Measurements from ENCODE around the gene ADGRB3. TPM values are rescaled to one million over a fixed set of nuclear protein-coding genes. Genes with fewer than 3 reads are reported as not detected.

Gene ADGRB3
- polyA plus RNA-seq, 3 donors = 0.04 to 0.23 (median 0.05) TPM

GRCh38 chr6:68826501-68826900 is 191.4 kb downstream of the ADGRB3 start:
- no peaks in the 10 kb centered on the region for H3K79me2 ChIP-seq (ENCODE audit: insufficient read depth, low read length)
- no peak for TF ChIP-seq CTCF (IDR thresholded peaks at IDR 0.05)
- Mint-ChIP-seq H3K36me3 (no peaks in the 10 kb centered on the region), H3K27ac (no peak overlapping the region), H3K4me1 (no peaks in the 10 kb centered on the region), H3K9me3 (peaks cover 0 to 4% (median 0%) of the 10 kb centered on the region in 7 donors), H3K4me3 (no peak overlapping the region), H3K27me3 (ENCODE audit: low read depth in 3 of 3) (peaks cover 0 to 2% (median 0%) of the 10 kb centered on the region in 3 donors)
- intact Hi-C loops (cut with micrococcal nuclease) = no loop called here
- H3K9ac ChIP-seq (ENCODE audit: insufficient read depth, low read length, poor library complexity, severe bottlenecking) = no peak overlapping the region
- no peak overlapping the region for H3K4me2 ChIP-seq (replicated peaks; ENCODE audit: extremely low read depth, low read length, poor library complexity, severe bottlenecking)
- no peaks in the 10 kb centered on the region for H3K27me3 ChIP-seq (ENCODE audit: control insufficient read depth in 2 of 2, insufficient read depth in 2 of 2, low read length in 2 of 2)
- H3K9me3 ChIP-seq (replicated peaks in 1 of 2; ENCODE audit: control insufficient read depth in 1 of 2, insufficient read depth in 1 of 2, low read length in 2 of 2) = no peaks in the 10 kb centered on the region
- no peak for DNase-seq
- no peaks in the 10 kb centered on the region for H3K4me1 ChIP-seq (ENCODE audit: control insufficient read depth in 1 of 2, insufficient read depth in 2 of 2, low read length in 2 of 2)
- no peak overlapping the region for H3K27ac ChIP-seq (ENCODE audit: low read depth in 1 of 2, low read length in 2 of 2)
- H4K20me1 ChIP-seq (ENCODE audit: insufficient read depth, low read length) = no peaks in the 10 kb centered on the region
- H2AFZ ChIP-seq (ENCODE audit: insufficient read depth, low read depth, low read length, poor library complexity, severe bottlenecking) = no peak overlapping the region
- no peaks in the 10 kb centered on the region for H3K36me3 ChIP-seq (replicated peaks in 1 of 2; ENCODE audit: control insufficient read depth in 1 of 2, insufficient read depth in 2 of 2, low read length in 2 of 2)
- no peak overlapping the region for H3K4me3 ChIP-seq (replicated peaks in 1 of 3; ENCODE audit: low read depth in 2 of 3, low read length in 3 of 3)

- no peak overlapping the region for H3K27ac Mint-ChIP-seq
- TF ChIP-seq CTCF (IDR thresholded peaks at IDR 0.05) = no peak
- Histone ChIP-seq H4K20me1 (ENCODE audit: insufficient read depth, low read length) (no peaks in the 10 kb centered on the region), H3K27me3 (ENCODE audit: control insufficient read depth in 2 of 2, insufficient read depth in 2 of 2, low read length in 2 of 2) (no peaks in the 10 kb centered on the region), H3K36me3 (replicated peaks in 1 of 2; ENCODE audit: control insufficient read depth in 1 of 2, insufficient read depth in 2 of 2, low read length in 2 of 2) (no peaks in the 10 kb centered on the region), H3K9me3 (replicated peaks in 1 of 2; ENCODE audit: control insufficient read depth in 1 of 2, insufficient read depth in 1 of 2, low read length in 2 of 2) (no peaks in the 10 kb centered on the region), H2AFZ (ENCODE audit: insufficient read depth, low read depth, low read length, poor library complexity, severe bottlenecking) (no peak overlapping the region), H3K4me3 (replicated peaks in 1 of 3; ENCODE audit: low read depth in 2 of 3, low read length in 3 of 3) (no peak overlapping the region), H3K9ac (ENCODE audit: insufficient read depth, low read length, poor library complexity, severe bottlenecking) (no peak overlapping the region), H3K4me1 (ENCODE audit: control insufficient read depth in 1 of 2, insufficient read depth in 2 of 2, low read length in 2 of 2) (no peaks in the 10 kb centered on the region), H3K27ac (ENCODE audit: low read depth in 1 of 2, low read length in 2 of 2) (no peak overlapping the region), H3K79me2 (ENCODE audit: insufficient read depth, low read length) (no peaks in the 10 kb centered on the region), H3K4me2 (replicated peaks; ENCODE audit: extremely low read depth, low read length, poor library complexity, severe bottlenecking) (no peak overlapping the region)
- no peaks in the 10 kb centered on the region for H3K27me3 Mint-ChIP-seq (ENCODE audit: low read depth in 3 of 3)
- no peaks in the 10 kb centered on the region for H3K4me1 Mint-ChIP-seq
- intact Hi-C loops (cut with micrococcal nuclease) = no loop called here
- H3K36me3 Mint-ChIP-seq = no peaks in the 10 kb centered on the region
- 88% methylated on average over 3 of the region's 5 CpGs for WGBS (ENCODE audit: insufficient coverage)
- peaks cover 0 to 2% (median 0%) of the 10 kb centered on the region in 7 donors for H3K9me3 Mint-ChIP-seq
- no peak overlapping the region for H3K4me3 Mint-ChIP-seq
- no peak for DNase-seq
Observed at GRCh38 chr6:68834551-68834950, 199.5 kb downstream of the ADGRB3 start.
